ENCODE results near the gene ZNF496.
"Not testable (repeated sequence)": the region's sequence is repeated elsewhere in the genome, so short reads cannot be mapped to it uniquely, and the experiment has no call there.

The ZNF496 gene

GRCh38 chr1:247368490-247369145 lies 37.0 kb upstream of the ZNF496 start:
- Histone ChIP-seq H3K36me3 (ENCODE audit: control insufficient read depth, insufficient read depth, low read length) (no peaks in the 10 kb centered on the region), H3K27ac (ENCODE audit: low read depth, low read length, severe bottlenecking) (no peak overlapping the region), H3K9me3 (ENCODE audit: control insufficient read depth, low read length) (peaks cover 19% of the 10 kb centered on the region), H3K4me1 (ENCODE audit: control insufficient read depth, insufficient read depth, low read length, poor library complexity, severe bottlenecking) (peaks cover 7% of the 10 kb centered on the region), H3K4me3 (ENCODE audit: extremely low read depth, insufficient read depth, low read length, poor library complexity, severe bottlenecking) (no peak overlapping the region)
- 85 to 89% methylated on average over 4 to 5 of the region's 7 CpGs for WGBS, 2 experiments (ENCODE audit: insufficient coverage in 2 of 2)

DNA sequence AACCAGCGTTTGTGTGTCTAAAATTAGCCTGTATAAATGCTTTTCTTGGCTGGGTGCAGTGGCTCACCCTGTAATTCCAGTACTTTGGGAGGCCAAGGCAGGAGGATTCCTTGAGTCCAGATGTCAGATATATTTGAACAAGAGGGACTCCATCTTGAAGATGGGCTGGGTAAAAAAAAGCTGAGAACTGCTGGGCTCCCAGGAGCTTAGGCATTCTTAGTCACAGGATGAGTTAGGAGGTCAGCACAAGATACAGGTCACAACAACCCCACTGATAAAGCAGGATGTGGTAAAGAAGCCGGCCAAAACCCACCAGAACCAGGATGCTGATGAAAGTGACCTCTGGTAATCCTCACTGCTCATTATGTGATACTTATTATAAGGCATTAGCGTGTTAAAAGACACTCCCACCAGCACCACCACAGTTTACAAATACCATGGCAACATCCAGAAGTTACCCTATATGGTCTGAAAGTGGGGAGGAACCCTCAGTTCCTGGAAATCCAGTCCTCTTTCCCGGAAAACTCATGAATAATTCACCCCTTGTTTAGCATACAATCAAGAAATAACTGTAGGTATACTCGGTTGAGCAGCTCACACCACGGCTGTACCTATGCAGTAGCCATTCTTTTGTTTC lies 36.2 kb upstream of the ZNF496 start:
- Histone ChIP-seq H3K36me3 (ENCODE audit: control insufficient read depth, insufficient read depth, low read length) (no peaks in the 10 kb centered on the region), H3K4me1 (ENCODE audit: control insufficient read depth, insufficient read depth, low read length, poor library complexity, severe bottlenecking) (peaks cover 7% of the 10 kb centered on the region), H3K27ac (ENCODE audit: low read depth, low read length, severe bottlenecking) (no peak overlapping the region), H3K9me3 (ENCODE audit: control insufficient read depth, low read length) (peaks cover 19% of the 10 kb centered on the region), H3K4me3 (ENCODE audit: extremely low read depth, insufficient read depth, low read length, poor library complexity, severe bottlenecking) (no peak overlapping the region)
- WGBS, 2 experiments (ENCODE audit: insufficient coverage in 2 of 2): 88 to 91% methylated on average over 5 of the region's 6 CpGs

GRCh38 chr1:247366926-247367645 lies 35.4 kb upstream of the ZNF496 start:
- H3K36me3 ChIP-seq (ENCODE audit: control insufficient read depth, insufficient read depth, low read length): no peaks in the 10 kb centered on the region
- H3K4me3 ChIP-seq (ENCODE audit: extremely low read depth, insufficient read depth, low read length, poor library complexity, severe bottlenecking): no peak overlapping the region
- no peak overlapping the region for H3K27ac ChIP-seq (ENCODE audit: low read depth, low read length, severe bottlenecking)
- H3K9me3 ChIP-seq (ENCODE audit: control insufficient read depth, low read length): peaks cover 19% of the 10 kb centered on the region
- no CpG with 5 or more reads among the region's 4 CpGs for WGBS, 2 experiments (ENCODE audit: insufficient coverage in 2 of 2)
- H3K4me1 ChIP-seq (ENCODE audit: control insufficient read depth, insufficient read depth, low read length, poor library complexity, severe bottlenecking): peaks cover 7% of the 10 kb centered on the region

DNA sequence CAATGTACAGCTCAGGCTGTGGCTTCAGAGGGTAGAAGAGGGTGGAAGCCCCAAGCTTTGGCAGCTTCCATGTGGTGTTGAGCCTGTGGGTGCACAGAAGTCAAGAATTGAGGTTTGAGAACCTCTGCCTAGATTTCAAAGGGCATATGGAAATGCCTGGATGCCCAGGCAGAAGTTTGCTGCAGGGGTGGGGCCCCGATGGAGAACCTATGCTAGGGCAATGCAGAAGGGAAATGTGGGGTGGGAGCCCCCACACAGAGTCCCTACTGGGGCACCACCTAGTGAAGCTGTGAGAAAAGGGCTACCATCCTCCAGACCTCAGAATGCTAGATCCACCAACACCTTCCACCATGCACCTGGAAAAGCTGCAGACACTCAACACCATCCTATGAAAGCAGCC lies 34.7 kb upstream of the ZNF496 start:
- peaks cover 19% of the 10 kb centered on the region for H3K9me3 ChIP-seq (ENCODE audit: control insufficient read depth, low read length)
- H3K4me3 ChIP-seq (ENCODE audit: extremely low read depth, insufficient read depth, low read length, poor library complexity, severe bottlenecking); H3K36me3 ChIP-seq (ENCODE audit: control insufficient read depth, insufficient read depth, low read length); H3K4me1 ChIP-seq (ENCODE audit: control insufficient read depth, insufficient read depth, low read length, poor library complexity, severe bottlenecking); H3K27ac ChIP-seq (ENCODE audit: low read depth, low read length, severe bottlenecking): not testable (repeated sequence)
- 80% methylated on average over 1 of the region's 1 CpG; no CpG with 5 or more reads in 1 of the 2 experiments for WGBS, 2 experiments (ENCODE audit: insufficient coverage in 2 of 2)

GRCh38 chr1:247365023-247365422 lies 33.4 kb upstream of the ZNF496 start:
- Histone ChIP-seq H3K4me3 (ENCODE audit: extremely low read depth, insufficient read depth, low read length, poor library complexity, severe bottlenecking) (no peak overlapping the region), H3K4me1 (ENCODE audit: control insufficient read depth, insufficient read depth, low read length, poor library complexity, severe bottlenecking) (peaks cover 7% of the 10 kb centered on the region), H3K9me3 (ENCODE audit: control insufficient read depth, low read length) (peaks cover 19% of the 10 kb centered on the region), H3K27ac (ENCODE audit: low read depth, low read length, severe bottlenecking) (no peak overlapping the region), H3K36me3 (ENCODE audit: control insufficient read depth, insufficient read depth, low read length) (no peaks in the 10 kb centered on the region)
- 83 to 98% methylated on average over 5 of the region's 7 CpGs for WGBS, 2 experiments (ENCODE audit: insufficient coverage in 2 of 2)

DNA sequence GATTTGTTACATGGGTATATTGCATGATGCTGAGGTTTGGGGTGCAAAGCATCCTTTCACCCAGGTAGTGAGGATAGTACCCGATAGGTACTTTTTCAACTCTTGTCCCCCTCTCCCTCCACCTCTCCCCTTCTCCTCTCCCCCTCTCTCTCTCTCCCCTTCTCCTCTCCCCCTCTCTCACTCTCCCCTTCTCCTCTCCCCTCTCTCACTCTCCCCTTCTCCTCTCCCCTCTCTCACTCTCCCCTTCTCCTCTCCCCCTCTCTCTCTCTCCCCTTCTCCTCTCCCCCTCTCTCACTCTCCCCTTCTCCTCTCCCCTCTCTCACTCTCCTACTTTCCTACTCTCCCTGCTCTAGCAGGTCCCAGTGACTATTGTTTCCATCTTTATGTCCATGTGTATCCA lies 31.3 kb upstream of the ZNF496 start:
- not testable (repeated sequence) for H3K27ac ChIP-seq (ENCODE audit: low read depth, low read length, severe bottlenecking); H3K4me3 ChIP-seq (ENCODE audit: extremely low read depth, insufficient read depth, low read length, poor library complexity, severe bottlenecking); H3K4me1 ChIP-seq (ENCODE audit: control insufficient read depth, insufficient read depth, low read length, poor library complexity, severe bottlenecking); H3K36me3 ChIP-seq (ENCODE audit: control insufficient read depth, insufficient read depth, low read length)
- peaks cover 19% of the 10 kb centered on the region for H3K9me3 ChIP-seq (ENCODE audit: control insufficient read depth, low read length)
- no CpG with 5 or more reads among the region's 1 CpG for WGBS, 2 experiments (ENCODE audit: insufficient coverage in 2 of 2)

GRCh38 chr1:247362153-247362552 lies 30.5 kb upstream of the ZNF496 start:
- Histone ChIP-seq H3K9me3 (ENCODE audit: control insufficient read depth, low read length) (peaks cover 19% of the 10 kb centered on the region), H3K36me3 (ENCODE audit: control insufficient read depth, insufficient read depth, low read length) (no peaks in the 10 kb centered on the region), H3K4me3 (ENCODE audit: extremely low read depth, insufficient read depth, low read length, poor library complexity, severe bottlenecking) (no peak overlapping the region), H3K27ac (ENCODE audit: low read depth, low read length, severe bottlenecking) (no peak overlapping the region), H3K4me1 (ENCODE audit: control insufficient read depth, insufficient read depth, low read length, poor library complexity, severe bottlenecking) (peaks cover 10% of the 10 kb centered on the region)
- no CpG with 5 or more reads among the region's 5 CpGs for WGBS, 2 experiments (ENCODE audit: insufficient coverage in 2 of 2)

- no peaks in the 10 kb centered on the region for H3K36me3 ChIP-seq (ENCODE audit: control insufficient read depth, insufficient read depth, low read length)
- peaks cover 19% of the 10 kb centered on the region for H3K9me3 ChIP-seq (ENCODE audit: control insufficient read depth, low read length)
- WGBS, 2 experiments (ENCODE audit: insufficient coverage in 2 of 2): 70 to 75% methylated on average over 8 to 11 of the region's 11 CpGs
- peaks cover 16% of the 10 kb centered on the region for H3K4me1 ChIP-seq (ENCODE audit: control insufficient read depth, insufficient read depth, low read length, poor library complexity, severe bottlenecking)
- H3K4me3 ChIP-seq (ENCODE audit: extremely low read depth, insufficient read depth, low read length, poor library complexity, severe bottlenecking): no peak overlapping the region
- no peak overlapping the region for H3K27ac ChIP-seq (ENCODE audit: low read depth, low read length, severe bottlenecking)
These were observed 29.5 kb upstream of the ZNF496 start for GRCh38 chr1:247360991-247361731.

GRCh38 chr1:247360116-247360898 lies 28.6 kb upstream of the ZNF496 start:
- peaks cover 17% of the 10 kb centered on the region for H3K4me1 ChIP-seq (ENCODE audit: control insufficient read depth, insufficient read depth, low read length, poor library complexity, severe bottlenecking)
- H3K9me3 ChIP-seq (ENCODE audit: control insufficient read depth, low read length): peaks cover 11% of the 10 kb centered on the region
- WGBS, 2 experiments (ENCODE audit: insufficient coverage in 2 of 2): 92 to 93% methylated on average over 7 to 11 of the region's 13 CpGs
- no peaks in the 10 kb centered on the region for H3K36me3 ChIP-seq (ENCODE audit: control insufficient read depth, insufficient read depth, low read length)
- no peak overlapping the region for H3K4me3 ChIP-seq (ENCODE audit: extremely low read depth, insufficient read depth, low read length, poor library complexity, severe bottlenecking)
- no peak overlapping the region for H3K27ac ChIP-seq (ENCODE audit: low read depth, low read length, severe bottlenecking)

GRCh38 chr1:247359559-247359958 lies 27.9 kb upstream of the ZNF496 start:
- no peak overlapping the region for H3K27ac ChIP-seq (ENCODE audit: low read depth, low read length, severe bottlenecking)
- WGBS, 2 experiments (ENCODE audit: insufficient coverage in 2 of 2): 80 to 100% methylated on average over 2 to 4 of the region's 6 CpGs
- H3K4me3 ChIP-seq (ENCODE audit: extremely low read depth, insufficient read depth, low read length, poor library complexity, severe bottlenecking): no peak overlapping the region
- no peaks in the 10 kb centered on the region for H3K36me3 ChIP-seq (ENCODE audit: control insufficient read depth, insufficient read depth, low read length)
- peaks cover 3% of the 10 kb centered on the region for H3K9me3 ChIP-seq (ENCODE audit: control insufficient read depth, low read length)
- peaks cover 17% of the 10 kb centered on the region for H3K4me1 ChIP-seq (ENCODE audit: control insufficient read depth, insufficient read depth, low read length, poor library complexity, severe bottlenecking)

Measured in mesodermal cell (in vitro differentiated cells).